SW480 (cell line): ENCODE measurements around the gene XYLT1.

Experiments used
- DNase-seq: peaks from one replicate; pipeline ENCODE4 v3.0.0-alpha.2; 2016; ENCODE audit warnings: low spot score

The XYLT1 gene

DNA sequence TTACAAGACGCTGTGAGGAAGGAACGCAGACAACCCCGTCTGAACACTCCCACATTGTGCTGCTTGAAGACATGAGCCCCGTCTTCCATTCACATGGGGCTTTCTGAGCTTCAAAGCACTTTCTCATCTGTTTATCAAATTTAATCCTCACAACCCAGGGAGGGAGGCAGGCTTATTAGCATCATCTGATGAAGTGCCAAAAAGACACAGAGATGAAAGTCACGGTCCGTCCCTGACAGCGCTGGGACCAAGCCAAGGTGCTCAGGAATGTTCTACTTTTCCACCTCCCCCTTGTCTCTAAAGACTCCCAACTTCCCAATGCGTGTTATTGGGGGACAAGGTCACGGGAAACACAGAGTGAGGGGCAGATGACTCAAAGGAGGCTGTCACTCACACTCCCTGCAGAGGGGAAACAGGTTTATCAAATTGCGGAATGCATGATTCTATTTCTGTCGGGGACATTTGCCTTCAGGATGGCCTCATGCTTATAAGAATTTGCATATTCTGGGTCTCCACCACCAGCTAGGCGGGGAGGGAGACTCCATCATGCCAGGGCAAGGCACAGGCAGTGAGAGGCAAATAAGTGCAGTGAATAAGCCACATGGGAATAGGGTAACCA lies 10.7 kb downstream of the XYLT1 start:
- DNase-seq = no peak

- no peak for DNase-seq
Observed at GRCh38 chr16:17457997-17458396, 12.8 kb downstream of the XYLT1 start.

DNA sequence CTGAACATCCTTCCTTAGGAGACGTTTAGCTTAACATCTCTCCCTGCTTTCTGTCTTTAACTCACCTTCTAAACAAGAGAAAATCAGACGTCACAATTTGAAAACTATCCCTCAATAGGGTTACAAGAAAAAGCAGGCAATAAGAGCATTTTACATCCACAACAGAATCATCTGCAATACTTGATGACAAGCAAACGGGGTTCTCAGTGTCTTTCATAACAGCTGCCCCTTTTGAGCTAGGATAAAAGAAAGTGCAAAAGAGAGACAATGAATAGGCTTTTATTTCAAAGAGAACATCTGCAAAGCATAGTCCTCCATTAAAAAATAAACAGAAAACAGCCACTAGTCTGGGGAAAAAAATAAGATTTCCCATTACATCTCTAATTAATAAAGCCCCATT lies 13.2 kb downstream of the XYLT1 start:
- no peak for DNase-seq

- DNase-seq = no peak
Observed at GRCh38 chr16:17454162-17454730, 16.5 kb downstream of the XYLT1 start.

- DNase-seq = no peak
Observed at GRCh38 chr16:17453364-17454038, 17.3 kb downstream of the XYLT1 start.

DNA sequence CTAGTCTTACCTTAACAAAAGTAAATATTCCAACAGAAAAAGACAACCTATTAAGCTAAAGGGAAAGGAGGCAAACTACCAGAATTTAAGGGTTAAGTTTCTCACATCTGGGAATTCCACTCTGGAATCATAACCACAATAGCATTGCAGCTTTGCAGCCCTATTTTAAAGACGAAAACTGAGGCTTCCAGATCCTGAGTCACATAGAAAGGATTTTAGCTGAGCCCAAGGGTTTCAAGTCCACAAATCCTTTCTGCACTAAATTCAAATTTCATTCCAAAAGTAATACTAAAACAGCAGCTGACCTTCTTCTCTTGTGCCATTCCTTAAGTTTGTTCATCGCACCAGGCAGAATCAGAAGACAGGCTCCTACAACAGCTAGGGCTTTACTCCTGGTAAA lies 17.8 kb downstream of the XYLT1 start:
- no peak for DNase-seq

DNA sequence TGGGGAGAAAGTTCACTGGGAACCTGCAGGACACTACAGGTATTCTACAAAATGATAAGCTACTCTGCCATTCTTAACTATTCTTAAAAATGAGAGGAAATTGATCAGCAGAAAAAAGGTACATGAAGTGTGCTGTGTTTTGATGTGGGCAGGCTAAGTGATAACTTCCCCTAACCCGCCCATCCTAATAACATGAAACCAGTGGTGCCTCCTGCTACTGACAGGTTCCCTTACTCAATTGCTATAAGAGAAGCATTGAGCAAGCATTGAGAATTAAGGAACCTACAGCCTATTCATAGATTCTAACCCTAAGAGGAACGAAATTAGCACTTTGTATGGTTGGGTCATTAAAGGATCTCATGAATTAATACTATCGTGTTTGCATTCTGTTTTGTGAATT lies 18.9 kb downstream of the XYLT1 start:
- no peak for DNase-seq

- no peak for DNase-seq
Observed at GRCh38 chr16:17450291-17450690, 20.5 kb downstream of the XYLT1 start.

DNA sequence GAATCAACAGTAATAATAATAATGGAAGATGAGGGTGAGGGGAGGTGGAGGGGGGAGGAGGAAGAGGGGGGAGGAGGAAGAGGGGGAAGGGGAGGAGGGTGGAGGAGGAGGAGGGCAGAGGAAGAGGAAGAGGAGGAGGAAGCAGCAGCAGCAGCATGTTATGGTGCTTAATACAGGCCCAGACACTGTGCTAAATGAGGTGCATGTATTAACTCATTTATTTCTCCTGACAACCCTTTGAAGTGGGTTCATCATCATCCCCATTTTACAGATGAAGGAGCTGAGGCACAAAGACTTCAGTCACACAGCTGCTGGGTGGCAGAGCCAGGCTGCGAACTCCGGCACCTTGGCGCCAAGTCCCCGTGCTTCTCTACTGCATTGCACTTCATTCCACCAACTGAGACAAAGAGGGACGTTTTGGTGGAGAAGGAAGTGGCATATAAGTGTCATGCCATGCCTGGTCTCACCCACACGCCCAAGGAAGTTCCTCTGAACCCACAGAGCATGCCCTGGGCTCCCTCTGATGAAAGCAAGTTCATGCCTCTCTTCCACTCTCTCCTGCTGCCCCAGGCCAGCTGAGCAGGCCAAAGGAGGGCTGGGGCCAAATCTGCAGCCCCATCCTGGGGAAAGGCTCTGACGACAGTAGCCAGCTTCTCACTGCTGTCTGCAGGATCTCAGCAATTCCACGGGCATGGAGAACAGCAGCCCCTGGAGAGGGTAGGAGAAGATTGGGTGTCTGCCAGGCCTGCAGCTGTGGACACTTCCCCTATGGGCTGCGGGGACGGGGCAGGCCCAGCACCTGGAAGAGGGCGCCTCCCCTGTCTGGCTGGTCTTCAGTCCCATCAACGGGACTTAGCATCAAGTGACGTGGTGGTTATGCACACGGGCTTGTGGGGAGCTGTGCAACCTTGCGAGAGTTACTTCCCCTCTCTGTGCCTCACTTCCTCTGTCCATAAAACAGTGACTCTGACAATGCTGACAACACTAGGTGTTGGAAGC lies 21.8 kb downstream of the XYLT1 start:
- DNase-seq = no peak

DNA sequence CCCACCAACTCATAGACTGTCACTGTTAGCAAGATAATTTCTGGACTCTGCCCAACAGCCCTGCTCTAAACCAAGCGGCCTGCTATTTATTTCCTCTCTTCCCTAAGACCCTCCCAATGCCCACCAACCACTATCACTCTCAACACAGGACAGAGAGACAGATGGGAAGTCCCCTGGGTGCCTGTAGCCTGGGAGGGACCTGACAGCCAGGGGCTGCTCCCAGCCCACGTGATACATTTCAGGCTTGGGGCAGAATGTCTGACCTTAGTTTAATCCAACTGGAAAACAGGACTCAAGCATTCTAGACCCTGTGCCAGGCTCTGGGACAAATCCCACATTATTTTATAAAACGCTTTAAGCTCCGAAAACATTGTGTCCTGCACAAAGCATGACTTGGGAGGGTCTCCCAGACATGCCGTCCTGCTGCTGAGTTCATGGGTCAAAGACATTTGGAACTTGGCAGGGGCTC lies 23.6 kb downstream of the XYLT1 start:
- no peak for DNase-seq

DNA sequence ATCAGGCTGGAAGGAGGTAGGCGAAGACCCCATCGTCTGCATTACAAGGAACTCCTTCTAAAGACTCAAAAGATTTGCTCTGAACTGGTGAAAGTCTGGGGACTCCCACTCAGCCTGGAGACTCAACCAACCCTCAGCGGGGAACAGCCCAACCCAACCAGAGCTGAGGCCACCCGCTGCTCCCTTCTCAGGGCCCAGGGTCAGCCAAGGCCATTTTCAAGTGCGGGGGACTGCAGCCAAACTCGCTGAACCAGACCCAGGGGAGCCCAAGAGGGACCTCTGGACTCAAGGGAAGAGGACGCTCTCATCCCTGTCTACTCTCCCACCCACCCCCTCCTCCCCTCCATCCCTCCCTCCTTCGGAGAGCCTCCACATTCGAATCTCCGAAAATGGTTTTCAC lies 24.1 kb downstream of the XYLT1 start:
- no peak for DNase-seq

GRCh38 chr16:17445421-17445820 lies 25.3 kb downstream of the XYLT1 start:
- DNase-seq = no peak

DNA sequence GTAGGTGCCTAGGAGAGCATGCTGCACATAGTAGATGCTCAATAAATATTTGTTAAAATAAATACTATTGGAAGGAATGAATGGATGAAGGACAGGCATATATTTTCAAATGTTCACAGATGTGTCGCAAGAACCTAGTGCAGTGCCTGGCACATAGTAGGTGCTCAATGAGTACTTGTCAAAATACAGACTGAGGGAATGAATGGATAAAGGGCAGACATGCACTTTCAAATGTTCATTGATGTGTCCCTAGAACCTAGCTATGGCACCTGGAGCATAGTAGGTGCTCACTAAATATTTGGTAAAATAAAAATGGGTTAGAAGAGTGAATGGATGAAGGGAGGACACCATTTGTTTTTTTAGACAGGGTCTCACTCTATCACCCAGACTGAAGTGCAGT lies 26.1 kb downstream of the XYLT1 start:
- DNase-seq = no peak

DNA sequence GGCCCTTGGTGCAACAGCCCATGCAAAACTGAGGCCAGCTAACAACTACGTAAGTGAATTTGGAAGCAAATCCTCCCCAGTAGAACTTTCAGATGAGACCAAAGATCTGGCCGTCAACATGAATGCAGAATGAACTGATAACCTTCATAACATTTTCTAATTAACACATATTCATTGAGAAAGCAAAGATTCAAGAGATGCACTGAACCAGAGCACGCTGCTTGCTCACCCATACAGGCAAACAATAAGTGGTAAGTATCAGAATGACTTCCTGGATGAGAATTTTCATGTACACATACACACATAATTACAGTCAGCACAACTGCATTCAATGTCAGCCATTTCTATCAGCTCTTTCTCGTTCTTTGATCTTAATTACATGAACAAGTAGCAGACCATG lies 30.6 kb downstream of the XYLT1 start:
- DNase-seq = no peak

DNA sequence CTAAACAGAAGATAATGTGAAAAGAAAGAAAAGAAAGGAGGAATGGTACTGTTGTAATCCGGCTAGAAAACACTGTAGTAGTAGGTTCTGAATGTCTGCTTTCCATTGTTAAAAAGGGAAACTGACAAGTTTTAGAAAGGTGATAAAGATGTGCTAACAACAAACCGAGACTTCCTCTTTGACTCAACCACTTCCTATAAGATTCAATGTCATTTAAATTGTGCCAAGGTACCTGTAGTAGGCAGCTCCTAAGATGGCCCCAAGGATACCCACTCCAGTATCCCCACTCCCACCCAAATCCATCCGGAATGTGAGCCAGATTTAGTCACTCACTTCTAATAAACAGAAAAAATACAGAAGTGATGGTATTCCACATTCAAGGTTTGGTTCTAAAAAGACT lies 31.2 kb downstream of the XYLT1 start:
- no peak for DNase-seq

- no peak for DNase-seq
Observed at GRCh38 chr16:17437981-17438380, 32.8 kb downstream of the XYLT1 start.

DNA sequence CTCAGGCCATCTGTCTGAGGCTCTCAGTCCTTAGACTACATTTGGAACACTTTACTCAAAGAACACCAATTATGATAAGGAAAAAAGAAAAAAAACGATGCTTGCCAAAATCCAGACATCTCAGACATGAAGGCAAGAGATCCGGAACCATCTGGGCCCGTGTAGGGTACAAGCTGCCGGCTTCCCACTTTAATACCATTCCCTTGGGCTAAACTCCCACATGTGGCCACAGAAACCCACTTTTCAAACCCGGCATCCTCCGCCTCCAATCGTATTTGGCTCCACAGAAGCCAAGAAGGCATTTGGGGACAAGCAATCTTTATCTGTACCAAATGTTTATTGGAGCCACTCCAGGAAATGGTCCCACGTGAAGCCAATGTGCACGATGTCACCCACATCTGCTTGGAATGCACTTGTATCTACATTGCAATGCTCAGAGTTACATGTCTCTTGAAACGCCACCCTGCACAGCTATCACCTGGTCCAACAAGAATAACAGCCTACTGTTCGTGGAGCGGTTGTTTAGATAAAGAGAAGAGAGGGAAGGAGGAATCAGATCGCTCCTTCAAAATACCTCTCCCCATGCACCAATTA lies 33.5 kb downstream of the XYLT1 start:
- no peak for DNase-seq

GRCh38 chr16:17435318-17435717 lies 35.4 kb downstream of the XYLT1 start:
- no peak for DNase-seq

GRCh38 chr16:17433577-17434451 lies 36.9 kb downstream of the XYLT1 start:
- DNase-seq = no peak

DNA sequence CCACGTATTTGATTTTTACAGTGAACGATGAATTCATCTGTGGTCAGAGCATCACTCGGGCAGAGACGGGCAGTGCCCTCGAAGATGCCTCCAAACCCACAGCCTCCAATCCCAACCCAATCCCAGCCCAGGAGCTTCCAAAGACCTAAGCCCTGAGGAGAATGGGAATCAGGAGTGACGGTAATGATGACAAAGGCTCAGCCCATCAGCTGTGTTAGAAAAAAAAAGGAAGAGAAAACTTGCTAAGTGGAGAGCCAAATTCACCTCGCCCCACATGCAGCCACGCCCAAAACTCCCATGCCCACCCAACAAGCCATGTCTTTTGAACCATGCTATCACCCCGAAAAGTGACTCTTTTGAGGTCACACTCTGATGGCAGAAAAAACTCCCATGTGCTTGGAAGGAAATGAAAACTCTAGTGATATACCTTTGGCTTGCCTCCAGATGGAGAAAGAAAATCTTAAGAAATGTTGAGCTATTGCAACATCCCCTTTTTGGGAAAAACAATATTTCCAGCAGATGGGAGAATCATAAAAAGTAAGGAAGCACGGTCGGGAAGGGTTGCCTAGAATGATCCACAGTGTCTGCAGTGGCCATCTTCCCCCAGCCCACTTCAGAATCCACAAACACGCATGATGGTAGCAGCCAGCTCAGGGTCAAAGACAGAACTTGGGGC lies 37.7 kb downstream of the XYLT1 start:
- no peak for DNase-seq
